GM21786 (cell line): ENCODE measurements around the gene PHF21A.

ENCODE experiments used
- ATAC-seq: cut with Tn5 transposase; IDR thresholded peaks from one replicate; pipeline ENCODE4 v1.9.1; 2021; ENCODE audit not compliant: unreplicated experiment

PHF21A gene

DNA sequence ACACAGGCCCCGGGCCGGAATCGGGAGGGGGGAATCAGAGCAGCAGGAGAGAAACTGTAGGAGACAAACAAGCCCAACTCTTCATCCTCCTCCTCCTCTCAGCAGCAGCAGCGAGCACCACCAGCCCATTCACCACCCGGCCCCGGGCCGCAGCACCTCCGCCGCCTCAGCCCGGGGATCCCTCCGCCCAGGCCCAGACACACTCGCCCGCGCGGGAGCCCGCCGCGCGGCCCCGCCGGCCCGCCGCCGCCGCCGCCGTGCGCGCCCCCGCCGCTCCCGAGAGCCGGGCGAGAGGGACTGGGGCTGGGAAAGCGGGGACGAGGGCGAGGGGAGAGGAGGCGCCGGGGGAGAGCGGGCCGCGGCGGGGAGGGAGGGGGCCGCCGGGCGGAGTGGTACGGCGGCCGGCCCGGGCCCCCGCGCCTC lies at the start of gene PHF21A:
Gene PHF21A, minus strand, starts transcription at position 154 of the 423 bp plus-strand sequence. CDS start 37,235 bp downstream, outside the sequence.
- peak; percentile 38 for ATAC-seq

DNA sequence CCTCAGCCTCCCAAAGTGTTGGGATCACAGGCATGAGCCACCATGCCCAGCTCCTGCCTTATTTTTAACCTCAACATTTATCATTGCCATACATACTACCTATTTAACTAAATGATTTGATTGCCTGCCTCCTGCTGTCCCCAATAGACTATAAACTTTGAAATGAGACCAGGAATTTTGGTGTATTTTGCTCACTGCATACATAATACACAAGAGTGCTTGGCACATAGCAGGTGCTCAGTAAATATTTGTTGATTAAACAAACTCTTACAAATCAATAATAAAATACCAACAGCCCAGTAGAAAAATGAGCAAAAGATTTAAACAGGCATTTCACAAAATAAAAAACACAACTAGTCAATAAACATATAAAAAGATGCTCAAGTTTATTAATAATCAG lies 49.5 kb upstream of the PHF21A start:
- ATAC-seq: no peak

DNA sequence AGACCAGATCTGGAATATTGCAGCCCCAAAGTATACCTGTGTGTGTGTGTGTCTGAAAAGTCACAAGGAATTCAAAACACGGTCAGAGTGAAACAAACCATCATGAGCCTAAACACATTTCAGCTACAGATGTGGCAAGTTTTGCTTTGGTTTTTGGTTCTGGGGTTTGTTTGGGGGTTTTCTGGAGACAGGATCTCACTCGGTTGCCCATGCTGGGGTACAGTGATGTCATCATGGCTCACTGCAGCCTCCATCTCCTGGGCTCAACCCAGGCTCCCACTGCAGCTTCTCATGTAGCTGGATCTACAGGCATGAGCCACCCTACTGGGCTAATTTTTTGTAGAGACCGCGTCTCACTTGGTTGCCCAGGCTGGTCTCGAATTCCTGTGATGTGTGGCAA lies 41.4 kb upstream of the PHF21A start:
- ATAC-seq: no peak

DNA sequence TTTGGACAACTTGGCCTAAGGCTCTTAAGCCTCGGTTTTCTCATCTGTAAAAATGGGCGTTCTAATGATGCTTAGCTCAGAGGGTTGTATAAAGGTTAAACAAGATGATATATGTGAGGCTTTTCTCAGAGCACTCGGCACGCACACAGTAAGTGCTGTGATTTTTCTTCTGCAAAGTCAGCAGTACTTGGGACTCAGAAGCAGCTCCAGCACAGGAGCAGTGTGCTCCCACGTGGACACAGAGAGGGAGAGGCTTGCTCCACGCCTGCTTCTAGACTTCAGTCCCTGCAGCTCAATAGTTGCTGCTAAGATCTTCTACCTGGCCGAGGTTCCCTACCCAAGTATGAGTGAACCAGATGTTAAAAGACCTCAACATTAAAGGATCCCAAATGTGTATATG lies 39.9 kb upstream of the PHF21A start:
- no peak for ATAC-seq

DNA sequence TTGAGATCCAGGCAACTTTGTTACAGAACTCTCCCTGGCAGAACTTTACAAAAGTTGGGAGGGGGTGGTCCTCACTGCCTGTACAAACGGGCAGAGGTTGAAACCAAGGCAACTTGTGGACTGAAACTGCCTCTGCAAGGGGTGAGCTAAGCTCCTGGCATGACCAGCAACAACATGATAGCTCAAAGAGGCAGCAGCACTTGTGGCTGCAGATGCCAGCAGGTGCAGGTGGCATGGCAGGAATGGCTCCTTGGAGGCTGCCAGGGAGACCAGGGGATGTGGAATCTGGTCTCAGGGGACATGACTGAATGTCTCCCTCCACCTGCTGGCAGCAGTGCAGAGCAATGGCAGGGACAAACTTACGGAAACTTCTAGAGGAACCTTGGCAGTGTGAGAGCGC lies 38.8 kb upstream of the PHF21A start:
- no peak for ATAC-seq

DNA sequence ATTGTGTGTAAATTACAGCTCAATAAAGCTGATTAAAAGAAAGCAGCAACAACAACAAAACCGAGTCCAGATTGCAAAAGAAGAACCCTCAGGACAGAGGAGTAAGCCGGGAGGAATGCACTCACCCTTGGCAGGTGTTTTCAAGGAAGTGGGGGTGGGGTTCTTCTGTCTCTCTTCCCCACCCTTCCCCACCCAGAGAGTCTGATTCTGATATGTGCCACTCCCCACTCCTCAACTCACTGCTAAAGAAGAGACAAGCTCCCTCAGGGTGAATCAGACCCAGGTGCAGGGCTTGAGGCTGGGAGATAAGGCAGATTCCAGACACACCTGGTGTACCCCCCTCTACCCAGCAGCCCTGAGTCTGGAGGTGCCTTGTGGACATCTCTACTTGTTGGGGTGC lies 38.4 kb upstream of the PHF21A start:
- no peak for ATAC-seq

DNA sequence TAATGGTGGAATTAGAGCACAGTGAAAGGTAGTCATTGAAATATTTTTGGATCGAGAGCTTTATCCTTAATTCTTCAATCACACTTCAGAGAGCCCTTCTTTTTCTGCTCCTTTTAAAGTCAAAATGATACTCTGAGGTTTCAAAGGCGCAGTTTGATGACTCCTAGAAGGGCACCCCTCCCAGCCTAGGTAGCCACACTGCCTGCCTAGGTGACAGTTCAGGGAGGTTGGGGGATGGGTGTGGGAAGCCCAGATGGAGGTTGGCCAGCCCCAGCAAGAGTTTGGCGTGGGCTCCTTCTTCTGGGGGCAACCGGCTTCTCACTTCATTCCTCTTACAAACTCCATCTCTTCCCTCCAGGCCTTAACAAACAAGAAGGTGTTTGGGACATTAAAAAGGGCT lies 28.6 kb upstream of the PHF21A start:
- ATAC-seq: no peak

DNA sequence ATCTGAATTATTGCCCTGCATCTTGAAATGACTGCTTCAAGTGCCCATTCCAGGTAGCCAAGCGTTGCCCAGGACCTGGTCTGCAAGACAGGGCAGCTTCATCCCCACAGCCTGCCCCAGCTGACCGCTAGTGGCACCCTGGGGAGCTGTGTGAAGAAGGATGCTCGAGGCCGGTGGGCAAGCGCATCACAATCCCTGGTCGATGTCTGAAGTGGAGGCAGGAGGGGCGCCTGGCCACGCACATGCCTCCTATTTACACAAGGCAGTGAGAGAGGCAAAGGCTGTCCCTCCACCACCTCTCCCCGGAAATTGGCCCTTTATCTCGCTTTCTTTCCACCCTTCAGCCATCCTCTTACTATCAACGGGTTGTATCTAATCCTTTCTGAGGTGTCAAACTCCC lies 28.1 kb upstream of the PHF21A start:
- no peak for ATAC-seq

DNA sequence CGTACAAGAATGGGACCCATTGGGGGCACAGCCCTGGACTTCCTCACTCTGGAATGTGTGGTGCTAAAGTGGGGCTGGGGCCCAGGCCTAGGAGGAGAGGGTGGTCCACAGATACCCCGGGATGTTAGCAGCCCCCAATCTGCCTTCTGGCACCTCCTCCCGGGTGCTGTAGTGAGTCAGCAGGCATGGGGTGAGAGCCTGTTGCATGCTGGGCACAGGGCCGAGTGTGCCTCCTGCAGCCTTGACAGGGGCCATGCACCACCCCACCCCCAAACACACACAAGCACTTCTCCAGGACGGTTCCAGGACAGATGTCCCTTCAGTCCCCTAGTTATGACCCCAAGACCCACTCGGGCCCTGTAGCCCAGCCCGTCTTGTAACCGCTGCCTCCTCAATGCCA lies 23.5 kb upstream of the PHF21A start:
- ATAC-seq: no peak

DNA sequence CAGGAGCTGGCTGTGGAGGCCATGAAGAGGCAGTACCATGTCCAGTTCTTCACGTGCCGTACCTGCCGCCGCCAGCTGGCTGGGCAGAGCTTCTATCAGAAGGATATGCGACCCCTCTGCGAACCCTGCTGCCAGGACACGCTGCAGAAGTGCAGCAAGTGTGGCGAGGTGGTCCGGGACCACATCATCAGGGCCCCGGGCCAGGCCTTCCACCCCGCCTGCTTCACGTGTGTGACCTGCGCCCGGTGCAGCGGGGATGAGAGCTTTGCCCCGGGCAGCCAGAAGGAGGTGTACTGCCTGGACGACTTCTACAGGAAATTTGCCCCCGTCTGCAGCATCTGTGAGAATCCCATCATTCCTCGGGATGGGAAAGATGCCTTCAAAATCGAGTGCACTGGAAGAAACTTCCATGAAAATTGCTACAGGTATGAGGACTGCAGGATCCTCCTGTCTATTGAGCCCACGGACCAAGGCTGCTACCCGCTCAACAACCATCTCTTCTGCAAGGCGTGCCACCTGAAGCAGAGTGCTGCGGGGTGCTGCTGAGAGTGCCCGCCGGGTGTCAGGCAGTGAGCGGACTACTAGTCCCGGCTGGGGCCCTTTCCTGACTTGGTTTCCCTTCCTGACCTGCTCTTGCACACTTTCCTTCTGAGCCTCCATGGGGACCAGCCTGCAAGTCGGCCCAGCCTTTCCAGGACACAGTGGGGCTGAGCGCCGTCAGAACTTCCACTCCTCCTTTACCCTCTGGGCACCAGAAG lies 22.0 kb upstream of the PHF21A start:
- no peak for ATAC-seq

DNA sequence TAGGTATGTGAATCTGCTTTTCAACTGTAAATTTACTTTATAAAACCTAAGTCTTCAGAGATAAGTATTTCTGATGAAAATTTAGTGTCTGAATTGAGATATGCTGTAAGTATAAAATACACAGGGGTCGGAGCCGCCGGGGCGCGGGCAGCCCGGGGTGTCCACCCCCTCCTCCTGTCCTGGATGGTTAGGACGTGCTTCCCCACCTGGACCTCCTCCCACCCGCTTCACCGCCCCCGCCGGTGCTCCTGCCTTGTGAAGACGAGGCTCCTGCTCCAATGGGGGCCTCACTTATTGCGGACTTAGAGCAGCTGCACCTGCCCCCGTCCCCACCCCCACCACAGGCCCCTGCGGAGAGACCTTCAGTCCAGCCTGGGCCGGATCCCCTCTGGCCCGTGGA lies 21.3 kb upstream of the PHF21A start:
- ATAC-seq: no peak

DNA sequence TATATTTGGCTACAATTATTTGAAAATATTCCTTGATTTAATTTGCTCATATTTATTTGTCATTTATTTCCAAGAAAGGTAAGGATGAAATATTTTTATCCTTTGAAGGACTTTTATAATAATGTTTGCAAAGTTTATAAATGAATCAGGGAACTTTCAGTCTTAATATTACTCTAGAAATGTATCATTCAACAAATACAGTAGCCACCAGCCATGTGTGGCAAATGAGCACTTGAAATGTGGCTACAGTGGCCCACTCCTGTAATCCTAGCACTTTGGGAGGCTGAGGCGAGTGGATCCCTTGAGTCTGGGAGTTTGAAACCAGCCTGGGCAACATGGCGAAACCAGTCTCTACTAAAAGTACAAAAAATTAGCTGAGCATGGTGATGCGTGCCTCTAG lies 20.3 kb upstream of the PHF21A start:
- no peak for ATAC-seq

DNA sequence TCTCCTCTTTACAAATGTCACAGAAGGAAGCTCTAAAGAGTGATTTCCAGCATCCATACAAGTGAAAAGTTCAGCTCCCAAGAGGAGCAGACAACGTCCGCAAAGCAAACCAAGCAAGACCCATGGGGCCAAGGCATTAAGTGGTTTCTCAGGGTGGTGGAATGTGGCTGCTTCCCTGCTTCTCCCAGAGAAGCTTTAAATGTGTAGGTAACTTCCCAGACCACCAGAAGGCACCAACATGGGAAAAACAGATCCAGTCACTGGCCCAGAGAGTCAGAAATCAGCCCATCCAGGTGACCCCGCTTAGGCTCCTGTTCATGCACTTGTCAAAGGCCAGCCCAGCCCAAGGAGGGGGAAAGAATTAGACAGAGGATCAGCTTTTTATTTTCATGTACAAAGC lies 13.3 kb upstream of the PHF21A start:
- no peak for ATAC-seq

DNA sequence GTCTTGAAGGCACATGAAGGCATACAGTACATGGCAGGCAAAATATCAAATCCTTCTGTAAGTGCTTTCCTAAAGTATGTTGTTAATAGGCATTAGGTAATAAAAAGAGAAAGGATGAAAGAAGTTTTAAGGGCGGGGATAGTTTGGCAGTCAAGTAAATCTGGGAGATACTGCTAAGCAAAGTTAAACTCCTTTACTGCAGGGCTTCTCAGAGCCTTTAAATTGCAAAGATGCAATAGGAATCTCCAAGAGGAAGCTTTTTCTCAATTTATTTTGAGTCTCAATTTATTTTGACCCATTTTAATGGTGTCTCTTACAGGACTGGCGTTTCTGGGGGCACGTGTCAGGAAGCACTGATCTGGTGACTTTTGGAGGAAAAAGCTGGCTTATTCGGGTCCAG lies 12.8 kb upstream of the PHF21A start:
- ATAC-seq: no peak

DNA sequence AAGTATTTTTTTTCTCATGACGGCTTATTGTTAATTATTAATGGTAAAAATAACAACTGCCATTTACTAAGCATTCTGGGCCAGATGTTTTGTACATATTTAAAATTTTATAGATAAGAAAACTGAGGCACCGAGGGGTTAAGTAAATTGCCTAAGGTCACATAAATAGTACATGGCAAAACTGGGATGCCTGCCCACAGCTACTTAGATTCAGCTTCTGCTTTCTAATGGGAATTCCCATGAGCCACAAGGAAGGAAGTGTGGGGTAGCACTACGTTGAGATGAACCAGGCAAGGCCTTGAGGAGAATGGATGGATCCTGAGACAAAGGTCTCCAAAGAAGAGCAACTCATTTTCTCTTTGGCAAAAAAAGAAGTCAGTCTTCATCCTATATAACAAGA lies 11.9 kb upstream of the PHF21A start:
- ATAC-seq: no peak

DNA sequence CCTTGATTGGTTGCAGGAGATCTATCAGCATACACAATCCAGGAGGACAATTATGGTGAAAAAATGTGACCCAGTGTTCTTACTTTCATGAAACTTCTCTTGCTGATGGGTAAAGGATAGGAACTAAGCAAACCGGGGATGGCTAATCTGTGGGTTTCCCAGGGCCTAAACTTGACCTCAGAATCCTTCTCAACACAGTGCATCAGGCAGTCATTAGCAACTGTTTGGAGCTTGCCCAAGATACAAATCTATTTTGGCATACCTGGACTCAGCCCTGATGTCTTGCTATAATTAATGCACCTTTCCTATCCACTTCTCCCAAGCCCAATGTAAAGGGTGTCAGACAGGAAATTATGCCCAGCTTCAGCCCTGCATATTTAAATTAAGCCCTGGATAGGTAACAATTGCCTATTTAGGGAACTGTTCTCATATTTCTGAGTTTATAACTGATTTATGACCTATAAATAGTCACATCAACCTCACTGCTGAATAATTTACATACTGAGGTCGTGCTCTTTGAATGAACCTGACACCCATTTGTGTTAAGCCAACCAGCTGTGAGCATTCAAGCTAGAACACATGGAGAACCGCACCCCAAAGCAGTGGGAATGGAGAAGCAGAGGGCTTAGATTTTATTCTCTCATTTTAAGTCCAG lies 9.2 kb upstream of the PHF21A start:
- ATAC-seq: no peak

DNA sequence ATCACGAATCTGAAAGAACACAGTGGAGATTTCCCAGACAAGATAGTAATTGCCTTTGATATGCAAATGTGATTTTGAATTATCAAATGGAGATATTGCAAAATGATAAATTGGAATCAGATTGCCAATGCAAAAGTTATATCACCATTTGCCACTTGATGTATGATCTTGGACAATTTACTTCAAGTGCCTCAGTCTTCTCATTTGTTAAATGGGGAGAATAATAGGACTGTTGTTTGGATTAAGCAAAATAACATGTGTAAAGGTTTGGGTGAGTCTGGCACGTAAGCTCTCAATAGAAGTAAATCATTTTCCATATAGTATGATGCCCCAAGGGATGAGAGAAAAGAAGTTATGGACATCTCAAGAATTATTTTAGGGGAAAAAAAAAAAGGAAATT lies 7.9 kb upstream of the PHF21A start:
- no peak for ATAC-seq

DNA sequence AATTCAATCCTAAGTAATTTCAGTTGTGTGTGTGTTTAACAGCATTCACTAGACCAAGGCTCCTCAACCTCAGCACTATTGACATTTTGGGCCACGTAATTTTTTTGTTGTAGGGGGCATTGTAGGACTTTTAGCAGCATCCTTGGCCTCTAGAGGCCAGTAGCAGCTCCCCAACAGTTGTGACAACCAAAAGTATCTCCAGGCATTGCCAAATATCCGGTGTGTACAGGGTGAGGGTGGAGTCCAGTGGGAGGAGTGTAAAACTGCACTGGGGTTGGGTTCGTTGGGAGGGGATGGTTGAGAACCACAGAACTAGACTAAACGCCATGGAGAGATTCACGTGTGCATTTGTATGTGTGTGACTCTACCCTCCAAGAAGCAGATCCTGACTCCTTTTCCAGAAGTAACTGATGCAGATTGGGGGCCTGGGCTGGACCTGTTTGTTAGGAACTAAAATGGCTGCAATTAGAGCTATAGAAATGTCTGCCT lies 5.9 kb upstream of the PHF21A start:
- ATAC-seq: peak; percentile 74

DNA sequence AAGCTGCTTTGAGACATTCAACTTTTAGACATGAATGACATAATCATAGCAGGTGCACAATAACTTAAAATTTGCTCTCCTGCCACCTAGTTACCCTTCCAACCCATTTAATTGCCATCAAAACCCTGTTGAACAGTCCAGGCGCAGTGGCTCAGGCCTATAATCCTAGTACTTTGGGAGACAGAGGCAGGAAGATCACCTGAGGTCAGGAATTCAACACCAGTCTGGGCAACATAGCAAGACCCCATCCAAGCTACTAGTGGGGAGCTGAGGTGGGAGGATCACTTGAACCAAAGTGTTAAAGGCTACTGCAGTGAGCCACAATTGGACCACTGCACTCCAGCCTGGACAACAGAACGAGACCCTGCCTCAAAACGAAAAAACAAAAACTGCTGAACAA lies 4.0 kb upstream of the PHF21A start:
- ATAC-seq: no peak

DNA sequence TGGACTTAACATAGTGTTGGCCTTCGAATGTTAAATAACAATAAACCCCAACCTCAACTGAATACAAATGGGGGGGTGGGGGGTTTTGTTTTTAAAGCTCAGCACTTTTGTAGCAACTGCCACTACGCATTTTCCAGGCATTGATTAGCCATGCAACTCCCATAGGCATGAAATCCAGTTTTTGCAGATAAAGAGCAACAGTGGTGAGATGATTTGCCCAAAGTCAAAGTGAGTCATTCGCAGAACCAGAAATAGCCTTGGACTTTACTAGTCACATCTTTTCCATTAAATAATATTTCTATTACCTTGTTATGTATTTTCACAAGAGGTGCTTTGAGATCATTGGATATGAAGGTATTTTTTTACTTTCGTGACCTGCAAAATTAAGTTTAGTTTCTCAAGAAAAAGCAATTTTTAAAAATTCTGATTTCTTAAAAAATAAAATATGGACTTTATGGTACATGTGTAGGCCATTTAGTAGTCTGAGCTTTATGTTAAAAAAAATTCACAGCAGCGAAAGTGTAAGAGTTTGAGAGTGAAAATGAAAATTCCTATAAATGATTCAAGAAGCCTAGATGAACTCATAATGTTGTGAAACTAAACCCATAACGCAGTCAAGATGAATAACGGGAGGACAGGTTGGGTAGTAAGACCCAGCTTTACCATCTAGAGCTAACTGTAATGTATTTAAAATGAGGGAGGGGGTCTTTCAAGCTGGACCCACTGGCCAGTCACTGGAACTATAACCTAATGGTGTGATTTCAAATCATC lies 1.9 kb upstream of the PHF21A start:
- ATAC-seq: no peak

DNA sequence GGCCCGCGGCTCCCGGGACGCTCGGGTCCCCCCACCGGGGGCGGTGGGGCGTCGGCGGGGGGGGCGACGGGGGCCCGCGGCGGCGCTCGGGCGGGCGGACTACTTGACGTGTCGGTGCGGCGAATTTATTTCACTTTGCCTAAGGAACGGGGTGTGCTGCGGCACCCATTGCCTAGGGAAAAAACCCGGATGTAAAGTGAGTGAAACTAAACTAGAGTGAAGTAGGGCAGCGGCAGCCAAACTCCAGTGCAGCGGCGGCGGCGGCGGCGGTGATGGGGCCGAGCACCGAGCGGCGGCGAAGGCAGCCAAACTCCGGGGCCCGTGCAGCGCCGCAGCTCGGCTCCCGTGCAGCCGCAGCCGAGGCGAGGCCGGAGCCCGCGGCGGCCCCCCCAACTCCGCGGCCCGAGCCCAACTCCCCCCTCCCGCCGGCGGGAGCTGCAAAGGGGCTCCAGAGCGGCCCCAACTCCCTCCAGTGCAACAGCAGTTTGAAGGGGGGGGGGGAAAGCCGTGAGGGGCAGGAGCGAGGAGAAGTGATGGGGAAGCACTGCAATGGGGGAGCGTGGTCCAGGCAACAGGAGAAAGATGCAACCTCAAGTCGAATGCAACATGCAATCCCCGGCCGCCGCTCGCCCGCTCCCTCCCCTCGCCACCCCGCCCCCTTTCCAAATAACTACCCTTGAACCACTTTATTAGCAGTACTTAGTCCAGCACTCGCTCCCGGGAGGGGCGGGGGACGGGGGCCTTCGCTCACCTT lies 647 bp upstream of the PHF21A start:
- ATAC-seq: peak; percentile 41
